ENCODE results near the gene ZAR1. TPM values are rescaled to one million over a fixed set of nuclear protein-coding genes. Genes with fewer than 3 reads are reported as not detected.

Gene ZAR1
- total RNA-seq, 2 experiments from 2014 or later, result not detected

GRCh38 chr4:48539597-48539996, 49.5 kb downstream of the ZAR1 start:
- peaks cover 75% of the 10 kb centered on the region for H3K36me3 ChIP-seq (ENCODE audit: insufficient read depth, low read length)
- H2AFZ ChIP-seq (ENCODE audit: low read length), result no peak overlapping the region
- no peaks in the 10 kb centered on the region for H3K4me1 ChIP-seq (ENCODE audit: insufficient read depth, low read length, poor library complexity, severe bottlenecking)
- DNase-seq (ENCODE audit: low spot score), result no peak
- no TSS peak for BruUV-seq (replicated peaks)
- no peaks in the 10 kb centered on the region for H3K9me2 ChIP-seq (ENCODE audit: insufficient read depth, low read length)
- H3K79me2 ChIP-seq (ENCODE audit: insufficient read depth, low read depth, low read length), result no peaks in the 10 kb centered on the region
- no peak overlapping the region for H3K27ac ChIP-seq (ENCODE audit: low read depth, low read length, poor library complexity, severe bottlenecking)
- intact Hi-C loops (cut with micrococcal nuclease; ENCODE audit: unreplicated experiment), result no loop called here
- ChIA-PET POLR2A (interaction anchor here (0.6 to 0.7 kb wide), 3 partner anchors 12 to 150 kb away, joined by 3 to 4 read pairs (median 3); no protein-coding TSS in a partner anchor), CTCF (ENCODE audit: unreplicated experiment) (no interaction called here)
- no peaks in the 10 kb centered on the region for H3K9me3 ChIP-seq (ENCODE audit: low read length)
- H3K4me2 ChIP-seq (ENCODE audit: low read length), result no peak overlapping the region
- no peaks in the 10 kb centered on the region for H4K20me1 ChIP-seq (ENCODE audit: insufficient read depth, low read length)
- TF ChIP-seq CTCF (conservative IDR thresholded peaks at IDR 0.05; ENCODE audit: low read length) (no peak), EZH2phosphoT487 (IDR thresholded peaks at IDR 0.05; ENCODE audit: borderline replicate concordance, low read depth, low read length) (no peak)
- H3K4me3 ChIP-seq (ENCODE audit: low read depth, low read length, poor library complexity, severe bottlenecking), result no peak overlapping the region

GRCh38 chr4:48542888-48543287, 52.8 kb downstream of the ZAR1 start:
- H3K9me3 ChIP-seq (ENCODE audit: low read length), result no peaks in the 10 kb centered on the region
- no peak overlapping the region for H3K4me2 ChIP-seq (ENCODE audit: low read length)
- H3K4me3 ChIP-seq (ENCODE audit: low read depth, low read length, poor library complexity, severe bottlenecking), result no peak overlapping the region
- H3K9me2 ChIP-seq (ENCODE audit: insufficient read depth, low read length), result no peaks in the 10 kb centered on the region
- ChIA-PET CTCF (ENCODE audit: unreplicated experiment) (no interaction called here), POLR2A (interaction anchor here (0.9 kb wide), 1 partner anchor 42 kb away, joined by 3 read pairs; no protein-coding TSS in a partner anchor)
- H3K36me3 ChIP-seq (ENCODE audit: insufficient read depth, low read length), result peaks cover 74% of the 10 kb centered on the region
- DNase-seq (ENCODE audit: low spot score), result no peak
- H3K79me2 ChIP-seq (ENCODE audit: insufficient read depth, low read depth, low read length), result no peaks in the 10 kb centered on the region
- no peak overlapping the region for H2AFZ ChIP-seq (ENCODE audit: low read length)
- no peaks in the 10 kb centered on the region for H3K4me1 ChIP-seq (ENCODE audit: insufficient read depth, low read length, poor library complexity, severe bottlenecking)
- no peaks in the 10 kb centered on the region for H4K20me1 ChIP-seq (ENCODE audit: insufficient read depth, low read length)
- no TSS peak for BruUV-seq (replicated peaks)
- TF ChIP-seq EZH2phosphoT487 (IDR thresholded peaks at IDR 0.05; ENCODE audit: borderline replicate concordance, low read depth, low read length) (no peak), CTCF (conservative IDR thresholded peaks at IDR 0.05; ENCODE audit: low read length) (no peak)
- intact Hi-C loops (cut with micrococcal nuclease; ENCODE audit: unreplicated experiment), result loop anchor here (10.0 kb wide), 2 partner anchors 98 to 428 kb away; no protein-coding TSS in a partner anchor
- no peak overlapping the region for H3K27ac ChIP-seq (ENCODE audit: low read depth, low read length, poor library complexity, severe bottlenecking)

GRCh38 chr4:48543796-48544195, 53.7 kb downstream of the ZAR1 start:
- Histone ChIP-seq H4K20me1 (ENCODE audit: insufficient read depth, low read length) (no peaks in the 10 kb centered on the region), H3K27ac (ENCODE audit: low read depth, low read length, poor library complexity, severe bottlenecking) (no peak overlapping the region), H3K9me3 (ENCODE audit: low read length) (no peaks in the 10 kb centered on the region), H3K9me2 (ENCODE audit: insufficient read depth, low read length) (no peaks in the 10 kb centered on the region), H3K4me1 (ENCODE audit: insufficient read depth, low read length, poor library complexity, severe bottlenecking) (no peaks in the 10 kb centered on the region), H3K36me3 (ENCODE audit: insufficient read depth, low read length) (peaks cover 83% of the 10 kb centered on the region), H3K4me3 (ENCODE audit: low read depth, low read length, poor library complexity, severe bottlenecking) (no peak overlapping the region), H3K79me2 (ENCODE audit: insufficient read depth, low read depth, low read length) (no peaks in the 10 kb centered on the region), H3K4me2 (ENCODE audit: low read length) (no peak overlapping the region), H2AFZ (ENCODE audit: low read length) (no peak overlapping the region)
- ChIA-PET POLR2A (interaction anchor here (0.9 to 1.4 kb wide), 2 partner anchors 10 to 42 kb away, joined by 3 read pairs; no protein-coding TSS in a partner anchor), CTCF (ENCODE audit: unreplicated experiment) (no interaction called here)
- no TSS peak for BruUV-seq (replicated peaks)
- DNase-seq (ENCODE audit: low spot score), result no peak
- intact Hi-C loops (cut with micrococcal nuclease; ENCODE audit: unreplicated experiment), result loop anchor here (10.0 kb wide), 2 partner anchors 99 to 429 kb away; no protein-coding TSS in a partner anchor
- TF ChIP-seq CTCF (conservative IDR thresholded peaks at IDR 0.05; ENCODE audit: low read length) (no peak), EZH2phosphoT487 (IDR thresholded peaks at IDR 0.05; ENCODE audit: borderline replicate concordance, low read depth, low read length) (no peak)
